NCI-H128 (cell line): Measurements from ENCODE around the gene CCNI.

ENCODE experiments used
- DNase-seq: peaks from one replicate; lab custom pipeline; 2025; ENCODE audit not compliant: unreplicated experiment; lab: John Stamatoyannopoulos, UW

The CCNI gene

GRCh38 chr4:77007358-77008230 lies 68.2 kb downstream of the CCNI start:
- no peak for DNase-seq

- no peak for DNase-seq
Observed at GRCh38 chr4:77006753-77007353, 68.9 kb downstream of the CCNI start.

- DNase-seq = no peak
Observed at GRCh38 chr4:77003400-77003799, 72.4 kb downstream of the CCNI start.

GRCh38 chr4:77002321-77003107 lies 73.3 kb downstream of the CCNI start:
- DNase-seq = no peak

GRCh38 chr4:77001907-77002306 lies 73.9 kb downstream of the CCNI start:
- no peak for DNase-seq

- no peak for DNase-seq
Observed at GRCh38 chr4:76998251-76998901, 77.4 kb downstream of the CCNI start.

GRCh38 chr4:76997532-76997931 lies 78.3 kb downstream of the CCNI start:
- no peak for DNase-seq
